Astrocyte (in vitro differentiated cells and primary cell): ENCODE results near the gene DHX38. TPM values are rescaled to one million over a fixed set of nuclear protein-coding genes. Genes with fewer than 3 reads are reported as not detected.

Experiments used
- DNase-seq: peaks from one replicate; pipeline ENCODE4 v3.0.0-alpha.2; 2010; ENCODE audit warnings: low read depth
- FAIRE-seq: peaks from 2 replicates; lab custom pipeline; 2011; peaks lifted over from hg19 to GRCh38; lab: Jason Lieb, UNC
- H2AFZ ChIP-seq: 2 replicates; pipeline ENCODE4 v1.6.0; 2012; ENCODE audit warnings: low read depth, low read length, inconsistent platforms
- H3K27ac ChIP-seq: 2 replicates; pipeline ENCODE4 v1.5.1; 2011; ENCODE audit warnings: low read depth, low read length, inconsistent platforms
- H3K27me3 ChIP-seq: 2 replicates; pipeline ENCODE4 v1.6.0; 2011; ENCODE audit warnings: low read length, inconsistent platforms; ENCODE audit not compliant: insufficient read depth
- H3K36me3 ChIP-seq: 2 replicates; pipeline ENCODE4 v1.5.1; 2011; ENCODE audit warnings: low read length, inconsistent platforms; ENCODE audit not compliant: insufficient read depth
- H3K4me1 ChIP-seq: 2 replicates; pipeline ENCODE4 v1.5.1; 2011; ENCODE audit warnings: low read length, inconsistent platforms; ENCODE audit not compliant: insufficient read depth
- H3K4me2 ChIP-seq: 2 replicates; pipeline ENCODE4 v1.6.0; 2012; ENCODE audit warnings: low read length, inconsistent platforms
- H3K4me3 ChIP-seq: 2 replicates; pipeline ENCODE4 v1.5.1; 2011; ENCODE audit warnings: low read depth, mild to moderate bottlenecking, low read length, inconsistent platforms; ENCODE audit not compliant: insufficient read depth
- H3K79me2 ChIP-seq: 2 replicates; pipeline ENCODE4 v1.6.0; 2012; ENCODE audit warnings: mild to moderate bottlenecking, low read length, inconsistent platforms; ENCODE audit not compliant: insufficient read depth
- H3K9ac ChIP-seq: 2 replicates; pipeline ENCODE4 v1.6.0; 2012; ENCODE audit warnings: mild to moderate bottlenecking, low read length, inconsistent platforms
- H3K9me3 ChIP-seq: 2 replicates; pipeline ENCODE4 v1.5.1; 2012; ENCODE audit warnings: low read depth, mild to moderate bottlenecking, low read length, inconsistent platforms; ENCODE audit not compliant: insufficient read depth
- H4K20me1 ChIP-seq: 2 replicates; pipeline ENCODE4 v1.6.0; 2012; ENCODE audit warnings: low read length, inconsistent platforms; ENCODE audit not compliant: insufficient read depth
- H3K27ac Mint-ChIP-seq: one replicate; pipeline ENCODE4 v1.8.0; 2021; ENCODE audit warnings: mild to moderate bottlenecking, mixed read lengths; ENCODE audit not compliant: unreplicated experiment
- H3K27me3 Mint-ChIP-seq: one replicate; pipeline ENCODE4 v1.8.0; 2021; ENCODE audit warnings: low read depth, mixed read lengths; ENCODE audit not compliant: unreplicated experiment
- H3K36me3 Mint-ChIP-seq: one replicate; pipeline ENCODE4 v1.8.0; 2021; ENCODE audit warnings: low read depth, mixed read lengths; ENCODE audit not compliant: unreplicated experiment
- H3K4me1 Mint-ChIP-seq: one replicate; pipeline ENCODE4 v1.8.0; 2021; ENCODE audit warnings: low read depth, mixed read lengths; ENCODE audit not compliant: unreplicated experiment
- H3K4me3 Mint-ChIP-seq: one replicate; pipeline ENCODE4 v1.8.0; 2021; ENCODE audit warnings: mild to moderate bottlenecking, moderate library complexity, mixed read lengths; ENCODE audit not compliant: unreplicated experiment
- H3K9me3 Mint-ChIP-seq: one replicate; pipeline ENCODE4 v1.8.0; 2021; ENCODE audit warnings: mild to moderate bottlenecking, mixed read lengths; ENCODE audit not compliant: unreplicated experiment
- EZH2 ChIP-seq: IDR thresholded peaks from 2 replicates; pipeline ENCODE4 v1.6.1; 2012; ENCODE audit warnings: mild to moderate bottlenecking, low read length, inconsistent platforms; ENCODE audit not compliant: insufficient read depth
- total RNA-seq: library from RNA; stranded (reverse); gene quantifications from 2 replicates; pipeline ENCODE4 v1.2.1, GENCODE V29; 2021
- TF ChIP-seq, protein P1 (sequence below): IDR thresholded peaks from 2 replicates; pipeline ENCODE4 v1.5.1; 2011; ENCODE audit warnings: low read depth, mild to moderate bottlenecking, inconsistent platforms, low read length, moderate library complexity; ENCODE audit not compliant: insufficient read depth

DHX38 gene
- total RNA-seq, 1 donor from 2014 or later, result 49.0 TPM

DNA sequence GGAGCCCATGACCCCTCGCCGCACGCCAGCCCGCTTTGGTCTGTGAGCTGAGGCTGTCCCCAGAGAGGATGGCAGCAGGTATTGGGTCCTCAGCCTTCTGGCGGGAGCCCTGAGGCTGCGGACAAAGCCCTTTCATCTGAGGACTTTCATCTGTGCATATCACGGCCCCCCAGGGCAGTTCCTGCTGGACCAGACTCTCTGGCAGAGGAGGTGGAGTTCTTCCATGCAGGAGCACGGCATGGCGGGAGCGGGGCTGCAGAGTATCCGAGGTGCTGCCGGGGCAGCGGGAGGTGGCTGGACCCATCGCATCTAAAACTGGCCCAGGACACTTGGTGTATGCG is 18.8 kb downstream of the DHX38 start:
- H3K79me2 ChIP-seq, result no peaks in the 10 kb centered on the region

GRCh38 chr16:72112906-72113615 is 19.4 kb downstream of the DHX38 start:
- TF ChIP-seq, protein P1, sequence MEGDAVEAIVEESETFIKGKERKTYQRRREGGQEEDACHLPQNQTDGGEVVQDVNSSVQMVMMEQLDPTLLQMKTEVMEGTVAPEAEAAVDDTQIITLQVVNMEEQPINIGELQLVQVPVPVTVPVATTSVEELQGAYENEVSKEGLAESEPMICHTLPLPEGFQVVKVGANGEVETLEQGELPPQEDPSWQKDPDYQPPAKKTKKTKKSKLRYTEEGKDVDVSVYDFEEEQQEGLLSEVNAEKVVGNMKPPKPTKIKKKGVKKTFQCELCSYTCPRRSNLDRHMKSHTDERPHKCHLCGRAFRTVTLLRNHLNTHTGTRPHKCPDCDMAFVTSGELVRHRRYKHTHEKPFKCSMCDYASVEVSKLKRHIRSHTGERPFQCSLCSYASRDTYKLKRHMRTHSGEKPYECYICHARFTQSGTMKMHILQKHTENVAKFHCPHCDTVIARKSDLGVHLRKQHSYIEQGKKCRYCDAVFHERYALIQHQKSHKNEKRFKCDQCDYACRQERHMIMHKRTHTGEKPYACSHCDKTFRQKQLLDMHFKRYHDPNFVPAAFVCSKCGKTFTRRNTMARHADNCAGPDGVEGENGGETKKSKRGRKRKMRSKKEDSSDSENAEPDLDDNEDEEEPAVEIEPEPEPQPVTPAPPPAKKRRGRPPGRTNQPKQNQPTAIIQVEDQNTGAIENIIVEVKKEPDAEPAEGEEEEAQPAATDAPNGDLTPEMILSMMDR, result no peak
- TF ChIP-seq EZH2, result no peak
- H3K4me3 ChIP-seq, result no peak overlapping the region
- H3K4me1 Mint-ChIP-seq, result no peaks in the 10 kb centered on the region
- no peaks in the 10 kb centered on the region for H3K9me3 ChIP-seq
- no peak overlapping the region for H3K27ac Mint-ChIP-seq
- H3K36me3 Mint-ChIP-seq, result peaks cover 12% of the 10 kb centered on the region
- H3K4me3 Mint-ChIP-seq, result no peak overlapping the region
- no peak overlapping the region for H3K4me2 ChIP-seq
- H3K9ac ChIP-seq, result no peak overlapping the region
- H3K4me1 ChIP-seq, result no peaks in the 10 kb centered on the region
- no peak for DNase-seq
- peaks cover 25% of the 10 kb centered on the region for H3K36me3 ChIP-seq
- no peaks in the 10 kb centered on the region for H4K20me1 ChIP-seq
- no peaks in the 10 kb centered on the region for H3K27me3 ChIP-seq
- no peaks in the 10 kb centered on the region for H3K27me3 Mint-ChIP-seq
- H3K27ac ChIP-seq, result no peak overlapping the region
- H3K9me3 Mint-ChIP-seq, result no peaks in the 10 kb centered on the region
- H3K79me2 ChIP-seq, result no peaks in the 10 kb centered on the region
- no peak for FAIRE-seq
- H2AFZ ChIP-seq, result no peak overlapping the region

More for the DNA sequence above, 18.8 kb downstream of the DHX38 start:
- no peak for FAIRE-seq
- H3K27me3 Mint-ChIP-seq, result no peaks in the 10 kb centered on the region
- DNase-seq, result no peak
- no peak overlapping the region for H3K4me3 Mint-ChIP-seq
- H3K27ac Mint-ChIP-seq, result no peak overlapping the region
- H3K36me3 Mint-ChIP-seq, result peaks cover 14% of the 10 kb centered on the region
- H3K9ac ChIP-seq, result no peak overlapping the region
- no peaks in the 10 kb centered on the region for H3K9me3 ChIP-seq
- H4K20me1 ChIP-seq, result no peaks in the 10 kb centered on the region
- H2AFZ ChIP-seq, result no peak overlapping the region
- H3K27ac ChIP-seq, result no peak overlapping the region
- no peaks in the 10 kb centered on the region for H3K4me1 ChIP-seq
- H3K36me3 ChIP-seq, result peaks cover 26% of the 10 kb centered on the region
- H3K4me1 Mint-ChIP-seq, result no peaks in the 10 kb centered on the region
- H3K4me2 ChIP-seq, result no peak overlapping the region
- H3K27me3 ChIP-seq, result no peaks in the 10 kb centered on the region
- H3K9me3 Mint-ChIP-seq, result no peaks in the 10 kb centered on the region
- no peak overlapping the region for H3K4me3 ChIP-seq
- TF ChIP-seq, protein P1, result no peak
- no peak for TF ChIP-seq EZH2

GRCh38 chr16:72113616-72113945 is 19.9 kb downstream of the DHX38 start:
- DNase-seq, result no peak
- TF ChIP-seq, protein P1, result no peak
- TF ChIP-seq EZH2, result no peak
- Histone ChIP-seq H2AFZ (no peak overlapping the region), H3K4me1 (no peaks in the 10 kb centered on the region), H3K79me2 (no peaks in the 10 kb centered on the region), H3K36me3 (peaks cover 22% of the 10 kb centered on the region), H4K20me1 (no peaks in the 10 kb centered on the region), H3K4me3 (no peak overlapping the region), H3K4me2 (no peak overlapping the region), H3K27ac (no peak overlapping the region), H3K9ac (no peak overlapping the region), H3K27me3 (no peaks in the 10 kb centered on the region), H3K9me3 (no peaks in the 10 kb centered on the region)
- Mint-ChIP-seq H3K27ac (no peak overlapping the region), H3K36me3 (peaks cover 11% of the 10 kb centered on the region), H3K4me3 (no peak overlapping the region), H3K27me3 (no peaks in the 10 kb centered on the region), H3K4me1 (no peaks in the 10 kb centered on the region), H3K9me3 (no peaks in the 10 kb centered on the region)
- no peak for FAIRE-seq
